Peyer's patch (tissue), 4 donors: ENCODE measurements around the gene CD81.
"Not testable (repeated sequence)": the region's sequence is repeated elsewhere in the genome, so short reads cannot be mapped to it uniquely, and the experiment has no call there.

ENCODE experiments used
- CTCF ChIP-seq, 6 experiments: fragments of 450-650 bp in 4 of 6; fragments of 200-600 bp in 2 of 6; sonication (generic) in 1 of 6; IDR thresholded peaks; one replicate each; pipeline ENCODE4 v1.5.1; 2017 to 2019; ENCODE audit warnings: antibody characterized with exemption in 6 of 6, mild to moderate bottlenecking in 3 of 6, moderate library complexity in 1 of 6
- POLR2A ChIP-seq, 2 donors: fragments of 450-650 bp; IDR thresholded peaks; one replicate each; pipeline ENCODE4 v1.5.1; 2017; ENCODE audit warnings: antibody characterized with exemption in 2 of 2, mild to moderate bottlenecking in 2 of 2, moderate library complexity in 2 of 2

DNA sequence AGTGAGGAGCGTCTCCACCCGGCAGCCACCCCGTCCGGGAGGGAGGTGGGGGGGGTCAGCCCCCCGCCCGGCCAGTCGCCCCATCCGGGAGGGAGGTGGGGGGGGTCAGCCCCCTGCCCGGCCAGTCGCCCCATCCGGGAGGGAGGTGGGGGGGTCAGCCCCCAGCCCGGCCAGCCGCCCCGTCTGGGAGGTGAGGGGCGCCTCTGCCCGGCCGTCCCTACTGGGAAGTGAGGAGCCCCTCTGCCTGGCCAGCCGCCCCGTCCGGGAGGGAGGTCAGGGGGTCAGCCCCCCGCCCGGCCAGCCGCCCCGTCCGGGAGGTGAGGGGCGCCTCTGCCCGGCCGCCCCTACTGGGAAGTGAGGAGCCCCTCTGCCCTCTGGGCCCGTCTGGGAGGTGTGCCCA, 44.5 kb upstream of the CD81 start:
- TF ChIP-seq CTCF, POLR2A (IDR thresholded peaks at IDR 0.05): not testable (repeated sequence)
